Astrocyte of the spinal cord (primary cell): Measurements from ENCODE around the gene PXYLP1.

Experiments used
- DNase-seq: peaks from one replicate; pipeline ENCODE4 v3.0.0; 2011; ENCODE audit warnings: low read depth, low spot score
- H3K4me3 ChIP-seq: 2 replicates; pipeline ENCODE4 v1.5.1; 2011; ENCODE audit warnings: low read depth, mild to moderate bottlenecking, low read length, moderate library complexity
- in situ Hi-C: cut with HindIII; loops from 2 replicates; pipeline ENCODE4 v1.10.0; 2017; ENCODE audit warnings: low sequenced_read_pairs
- TF ChIP-seq, protein P1 (sequence below): IDR thresholded peaks from 2 replicates; pipeline ENCODE4 v1.5.1; 2012; ENCODE audit warnings: low read depth, mild to moderate bottlenecking, low read length, inconsistent platforms

PXYLP1 gene

GRCh38 chr3:141279077-141279967, 47.7 kb downstream of the PXYLP1 start:
- no peak overlapping the region for H3K4me3 ChIP-seq
- peak; percentile 29 for DNase-seq
- TF ChIP-seq, protein P1, sequence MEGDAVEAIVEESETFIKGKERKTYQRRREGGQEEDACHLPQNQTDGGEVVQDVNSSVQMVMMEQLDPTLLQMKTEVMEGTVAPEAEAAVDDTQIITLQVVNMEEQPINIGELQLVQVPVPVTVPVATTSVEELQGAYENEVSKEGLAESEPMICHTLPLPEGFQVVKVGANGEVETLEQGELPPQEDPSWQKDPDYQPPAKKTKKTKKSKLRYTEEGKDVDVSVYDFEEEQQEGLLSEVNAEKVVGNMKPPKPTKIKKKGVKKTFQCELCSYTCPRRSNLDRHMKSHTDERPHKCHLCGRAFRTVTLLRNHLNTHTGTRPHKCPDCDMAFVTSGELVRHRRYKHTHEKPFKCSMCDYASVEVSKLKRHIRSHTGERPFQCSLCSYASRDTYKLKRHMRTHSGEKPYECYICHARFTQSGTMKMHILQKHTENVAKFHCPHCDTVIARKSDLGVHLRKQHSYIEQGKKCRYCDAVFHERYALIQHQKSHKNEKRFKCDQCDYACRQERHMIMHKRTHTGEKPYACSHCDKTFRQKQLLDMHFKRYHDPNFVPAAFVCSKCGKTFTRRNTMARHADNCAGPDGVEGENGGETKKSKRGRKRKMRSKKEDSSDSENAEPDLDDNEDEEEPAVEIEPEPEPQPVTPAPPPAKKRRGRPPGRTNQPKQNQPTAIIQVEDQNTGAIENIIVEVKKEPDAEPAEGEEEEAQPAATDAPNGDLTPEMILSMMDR = peak; percentile 59
- in situ Hi-C loops = no loop called here

GRCh38 chr3:141280086-141280485, 48.5 kb downstream of the PXYLP1 start:
- peak; percentile 72 for DNase-seq
- TF ChIP-seq, protein P1 = no peak

GRCh38 chr3:141280690-141281089, 49.1 kb downstream of the PXYLP1 start:
- in situ Hi-C loops = no loop called here
- H3K4me3 ChIP-seq = no peak overlapping the region
- TF ChIP-seq, protein P1 = no peak
- DNase-seq = no peak

More at GRCh38 chr3:141280086-141280485, 48.5 kb downstream of the PXYLP1 start:
- in situ Hi-C loops = no loop called here
- no peak overlapping the region for H3K4me3 ChIP-seq

GRCh38 chr3:141285570-141285969, 53.9 kb downstream of the PXYLP1 start:
- DNase-seq = no peak
- no peak overlapping the region for H3K4me3 ChIP-seq
- TF ChIP-seq, protein P1 = no peak
- in situ Hi-C loops = no loop called here

GRCh38 chr3:141286856-141287255, 55.2 kb downstream of the PXYLP1 start:
- no peak for DNase-seq
- TF ChIP-seq, protein P1 = no peak
- in situ Hi-C loops = no loop called here
- H3K4me3 ChIP-seq = no peak overlapping the region

GRCh38 chr3:141287326-141287725, 55.7 kb downstream of the PXYLP1 start:
- no peak overlapping the region for H3K4me3 ChIP-seq
- DNase-seq = no peak
- TF ChIP-seq, protein P1 = no peak
- in situ Hi-C loops = no loop called here
